Measurements from ENCODE around the gene CRISPLD2.

Gene CRISPLD2

DNA sequence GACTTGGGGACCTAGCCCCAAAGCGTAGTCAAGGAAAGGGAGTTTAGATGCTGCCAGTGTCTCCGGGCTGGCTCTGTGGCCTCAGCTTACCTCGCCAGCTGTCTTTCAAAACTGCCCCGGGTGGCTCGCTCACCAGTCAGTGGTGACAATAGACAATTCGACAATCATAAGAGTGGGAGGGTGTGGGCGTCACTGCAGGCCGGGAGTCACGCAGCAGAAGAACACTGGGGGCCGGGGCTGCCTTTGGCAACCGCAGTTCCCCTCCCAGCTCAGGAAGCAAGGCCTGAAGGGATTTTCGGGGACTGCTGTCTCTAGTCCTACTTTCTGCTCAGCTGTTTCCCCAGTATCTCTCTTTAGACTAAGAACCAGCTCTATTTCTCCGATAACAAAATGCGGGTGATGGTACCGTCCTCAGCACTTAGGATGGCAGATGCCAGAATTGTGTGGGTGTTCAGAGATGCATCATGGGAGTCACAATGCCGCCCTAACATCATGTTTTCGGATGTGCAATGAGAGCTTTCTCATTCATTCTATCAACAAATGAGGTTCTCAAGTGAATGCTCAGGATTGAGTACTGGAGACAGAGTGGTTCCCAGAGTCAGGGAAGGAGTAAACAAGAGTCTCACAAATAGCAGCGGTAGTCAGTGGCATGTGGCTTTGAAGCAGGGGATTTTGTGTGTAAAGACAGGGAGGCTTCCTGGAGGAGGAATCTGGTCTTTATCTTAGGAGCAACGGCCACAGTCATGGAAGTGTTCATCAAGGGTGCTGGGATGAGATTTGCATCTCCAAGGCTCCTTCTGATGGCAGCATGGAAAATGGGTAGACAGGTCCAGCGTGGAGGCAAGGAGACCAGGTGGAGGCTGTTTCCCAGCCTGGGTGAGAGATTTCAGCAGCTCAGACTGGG, 98.5 kb downstream of the CRISPLD2 start:
- TF ChIP-seq, protein P1, sequence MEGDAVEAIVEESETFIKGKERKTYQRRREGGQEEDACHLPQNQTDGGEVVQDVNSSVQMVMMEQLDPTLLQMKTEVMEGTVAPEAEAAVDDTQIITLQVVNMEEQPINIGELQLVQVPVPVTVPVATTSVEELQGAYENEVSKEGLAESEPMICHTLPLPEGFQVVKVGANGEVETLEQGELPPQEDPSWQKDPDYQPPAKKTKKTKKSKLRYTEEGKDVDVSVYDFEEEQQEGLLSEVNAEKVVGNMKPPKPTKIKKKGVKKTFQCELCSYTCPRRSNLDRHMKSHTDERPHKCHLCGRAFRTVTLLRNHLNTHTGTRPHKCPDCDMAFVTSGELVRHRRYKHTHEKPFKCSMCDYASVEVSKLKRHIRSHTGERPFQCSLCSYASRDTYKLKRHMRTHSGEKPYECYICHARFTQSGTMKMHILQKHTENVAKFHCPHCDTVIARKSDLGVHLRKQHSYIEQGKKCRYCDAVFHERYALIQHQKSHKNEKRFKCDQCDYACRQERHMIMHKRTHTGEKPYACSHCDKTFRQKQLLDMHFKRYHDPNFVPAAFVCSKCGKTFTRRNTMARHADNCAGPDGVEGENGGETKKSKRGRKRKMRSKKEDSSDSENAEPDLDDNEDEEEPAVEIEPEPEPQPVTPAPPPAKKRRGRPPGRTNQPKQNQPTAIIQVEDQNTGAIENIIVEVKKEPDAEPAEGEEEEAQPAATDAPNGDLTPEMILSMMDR (IDR thresholded peaks at IDR 0.05; ENCODE audit: low read depth, low read length, missing control alignments), result no peak
- no peak overlapping the region for H3K4me3 ChIP-seq (ENCODE audit: low read depth, low read length)
- DNase-seq (ENCODE audit: low read depth), result no peak

DNA sequence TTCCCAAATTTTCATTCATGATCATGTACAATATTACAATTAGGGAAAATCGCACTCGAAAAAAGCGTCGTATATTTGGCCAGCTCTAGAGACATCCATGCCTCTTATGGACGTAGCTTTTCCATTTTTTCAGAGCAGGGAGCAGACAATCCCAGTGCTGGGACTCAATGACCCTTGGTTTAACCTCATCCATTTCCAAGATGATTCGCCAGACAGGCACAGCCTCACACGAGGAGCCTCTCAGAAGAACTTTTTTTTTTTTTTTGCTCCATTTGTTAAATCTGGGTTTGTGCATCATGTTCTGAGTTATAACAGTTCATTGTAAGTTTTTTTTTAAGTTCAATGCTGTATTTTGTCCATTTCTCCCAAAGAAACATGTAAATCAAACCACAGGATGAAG, 99.5 kb downstream of the CRISPLD2 start:
- no peak overlapping the region for H3K4me3 ChIP-seq (ENCODE audit: low read depth, low read length)
- no peak for DNase-seq (ENCODE audit: low read depth)
- TF ChIP-seq, protein P1 (IDR thresholded peaks at IDR 0.05; ENCODE audit: low read depth, low read length, missing control alignments), result no peak

GRCh38 chr16:84919708-84920107, 99.9 kb downstream of the CRISPLD2 start:
- TF ChIP-seq, protein P1 (IDR thresholded peaks at IDR 0.05; ENCODE audit: low read depth, low read length, missing control alignments), result no peak
- H3K4me3 ChIP-seq (ENCODE audit: low read depth, low read length), result no peak overlapping the region
- no peak for DNase-seq (ENCODE audit: low read depth)

GRCh38 chr16:84920333-84920732, 100.5 kb downstream of the CRISPLD2 start:
- no peak overlapping the region for H3K4me3 ChIP-seq (ENCODE audit: low read depth, low read length)
- TF ChIP-seq, protein P1 (IDR thresholded peaks at IDR 0.05; ENCODE audit: low read depth, low read length, missing control alignments), result no peak
- no peak for DNase-seq (ENCODE audit: low read depth)

DNA sequence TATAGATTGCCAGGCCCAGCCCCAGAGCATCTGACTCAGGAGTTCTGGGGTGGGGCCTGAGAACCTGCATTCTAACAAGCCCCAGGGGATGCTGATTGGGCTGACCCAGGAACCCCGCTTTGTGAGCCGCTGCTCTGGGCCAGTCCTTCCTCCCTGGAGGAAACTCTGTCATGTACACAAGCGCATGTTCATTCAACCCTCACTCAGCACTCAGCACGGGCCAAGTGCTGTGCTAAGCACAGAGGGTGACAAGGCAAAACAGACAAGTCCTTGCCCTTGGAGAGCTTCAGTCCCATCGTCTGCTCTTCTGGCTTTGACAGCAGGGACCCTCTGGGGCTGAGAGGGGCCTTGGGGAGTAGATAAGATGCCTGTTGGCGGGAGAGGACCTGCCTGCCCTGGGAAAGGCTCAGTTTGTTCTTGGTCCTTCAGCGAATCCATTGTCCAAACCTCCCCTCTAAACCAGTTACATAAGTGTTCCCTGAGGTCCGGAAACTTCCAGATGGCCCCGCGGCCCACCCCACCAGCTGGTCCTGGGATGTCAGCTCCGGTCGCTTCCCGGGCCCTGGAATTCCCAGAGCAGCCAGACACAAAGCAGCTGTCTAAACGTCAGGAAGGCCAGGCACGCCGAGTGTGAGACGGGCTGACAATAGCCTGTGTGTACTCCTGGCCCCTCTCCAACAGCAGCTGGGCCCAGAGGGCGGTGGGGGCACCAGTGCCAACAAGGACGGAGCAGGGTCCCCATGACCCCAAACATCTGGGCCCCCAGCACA, 102.8 kb downstream of the CRISPLD2 start:
- TF ChIP-seq, protein P1 (IDR thresholded peaks at IDR 0.05; ENCODE audit: low read depth, low read length, missing control alignments), result no peak
- no peak overlapping the region for H3K4me3 ChIP-seq (ENCODE audit: low read depth, low read length)
- no peak for DNase-seq (ENCODE audit: low read depth)

GRCh38 chr16:84924331-84925091, 104.7 kb downstream of the CRISPLD2 start:
- TF ChIP-seq, protein P1 (IDR thresholded peaks at IDR 0.05; ENCODE audit: low read depth, low read length, missing control alignments), result no peak

More at GRCh38 chr16:84924331-84925091, 104.7 kb downstream of the CRISPLD2 start:
- no peak for DNase-seq (ENCODE audit: low read depth)
- H3K4me3 ChIP-seq (ENCODE audit: low read depth, low read length), result no peak overlapping the region
